Neural cell (in vitro differentiated cells): Measurements from ENCODE around the gene IFNGR2. TPM values are rescaled to one million over a fixed set of nuclear protein-coding genes. Genes with fewer than 3 reads are reported as not detected.

Experiments
- H2AFZ ChIP-seq: fragments of 200-600, 300-800 bp; sonication (generic), shearing (Covaris generic); 2 replicates; pipeline ENCODE4 v1.6.0; 2014; ENCODE audit warnings: low read depth, mild to moderate bottlenecking, antibody characterized with exemption, low read length, moderate library complexity
- H3F3A ChIP-seq: fragments of 200-600 bp; shearing (Covaris generic); 2 replicates; pipeline ENCODE4 v1.6.1; 2016; ENCODE audit warnings: mild to moderate bottlenecking, moderate library complexity, mixed read lengths, antibody characterized with exemption, low read length; ENCODE audit not compliant: insufficient read depth, poor library complexity, severe bottlenecking
- H3K27ac ChIP-seq: fragments of 200-600, 300-800 bp; sonication (generic), shearing (Covaris generic); 2 replicates; pipeline ENCODE4 v1.5.1; 2014; ENCODE audit warnings: mild to moderate bottlenecking, low read length, moderate library complexity
- H3K27me3 ChIP-seq: fragments of 300-800, 200-600 bp; sonication (generic), shearing (Covaris generic); 2 replicates; pipeline ENCODE4 v1.6.0; 2014; ENCODE audit warnings: mild to moderate bottlenecking, low read depth, low read length, moderate library complexity; ENCODE audit not compliant: insufficient read depth
- H3K36me3 ChIP-seq: fragments of 300-800, 200-600 bp; sonication (generic), shearing (Covaris generic); 2 replicates; pipeline ENCODE4 v1.5.1; 2014; ENCODE audit warnings: mild to moderate bottlenecking, antibody characterized with exemption, low read length, moderate library complexity; ENCODE audit not compliant: insufficient read depth
- H3K4me2 ChIP-seq: fragments of 300-800, 200-600 bp; sonication (generic), shearing (Covaris generic); 2 replicates; pipeline ENCODE4 v1.6.0; 2014; ENCODE audit warnings: mild to moderate bottlenecking, low read length
- H3K4me3 ChIP-seq: fragments of 300-800, 200-600 bp; sonication (generic), shearing (Covaris generic); 2 replicates; pipeline ENCODE4 v1.5.1; 2014; ENCODE audit warnings: mild to moderate bottlenecking, low read length, moderate library complexity
- H3K79me2 ChIP-seq: fragments of 200-600 bp; shearing (Covaris generic); replicated peaks from 2 replicates; pipeline ENCODE4 v1.6.0; 2014; ENCODE audit warnings: mild to moderate bottlenecking, low read length, moderate library complexity; ENCODE audit not compliant: insufficient read depth
- H3K9ac ChIP-seq: fragments of 300-800, 200-600 bp; sonication (generic), shearing (Covaris generic); 2 replicates; pipeline ENCODE4 v1.6.1; 2016; ENCODE audit warnings: mild to moderate bottlenecking, low read length, mixed read lengths
- H3K9me2 ChIP-seq: fragments of 200-600 bp; shearing (Covaris generic); 2 replicates; pipeline ENCODE4 v1.6.1; 2016; ENCODE audit warnings: mild to moderate bottlenecking, low read length, mixed read lengths; ENCODE audit not compliant: insufficient read depth
- H3K9me3 ChIP-seq: fragments of 200-600, 300-800 bp; sonication (generic), shearing (Covaris generic); 2 replicates; pipeline ENCODE4 v1.6.1; 2016; ENCODE audit warnings: mild to moderate bottlenecking, mixed run types, low read length, moderate library complexity, mixed read lengths
- H4K20me1 ChIP-seq: fragments of 200-600 bp; shearing (Covaris generic); 2 replicates; pipeline ENCODE4 v1.6.1; 2016; ENCODE audit warnings: mild to moderate bottlenecking, mixed run types; ENCODE audit not compliant: insufficient read depth
- CTCF ChIP-seq: fragments of 450-650 bp; IDR thresholded peaks from 2 replicates; pipeline ENCODE4 v1.5.1; 2014; ENCODE audit warnings: antibody characterized with exemption, mild to moderate bottlenecking, moderate library complexity; ENCODE audit not compliant: poor library complexity, severe bottlenecking
- EP300 ChIP-seq: fragments of 450-650 bp; conservative IDR thresholded peaks from 2 replicates; pipeline ENCODE4 v1.6.1; 2014; ENCODE audit warnings: antibody characterized with exemption, mild to moderate bottlenecking, moderate library complexity; ENCODE audit not compliant: poor library complexity, severe bottlenecking
- EZH2 ChIP-seq: fragments of 200-600, 300-800 bp; shearing (Covaris generic), sonication (generic); IDR thresholded peaks from 2 replicates; pipeline ENCODE4 v1.6.1; 2014; ENCODE audit warnings: antibody characterized with exemption, low read length, borderline replicate concordance, mild to moderate bottlenecking; ENCODE audit not compliant: insufficient read depth, poor library complexity, severe bottlenecking
- MXI1 ChIP-seq: fragments of 450-650 bp; conservative IDR thresholded peaks from 2 replicates; pipeline ENCODE4 v1.6.1; 2014; ENCODE audit warnings: antibody characterized with exemption, mild to moderate bottlenecking; ENCODE audit not compliant: poor library complexity, severe bottlenecking
- POLR2AphosphoS5 ChIP-seq: IDR thresholded peaks from 2 replicates; pipeline ENCODE4 v1.6.1; 2012
- RAD21 ChIP-seq: fragments of 450-650 bp; conservative IDR thresholded peaks from 2 replicates; pipeline ENCODE4 v1.6.1; 2014; ENCODE audit warnings: antibody characterized with exemption, mild to moderate bottlenecking, moderate library complexity
- SMC3 ChIP-seq: fragments of 450-650 bp; conservative IDR thresholded peaks from 2 replicates; pipeline ENCODE4 v1.6.1; 2014; ENCODE audit warnings: antibody characterized with exemption, mild to moderate bottlenecking, moderate library complexity; ENCODE audit not compliant: poor library complexity
- TAF1 ChIP-seq: IDR thresholded peaks from 2 replicates; pipeline ENCODE4 v1.6.1; 2012; ENCODE audit warnings: low read depth
- polyA plus RNA-seq: library from polyadenylated mRNA; depleted of rRNA; stranded (reverse); fragments of >200 nt; gene quantifications from 2 replicates; pipeline ENCODE4 v1.2.3, GENCODE V29; 2014
- TF ChIP-seq, protein P1 (sequence below): IDR thresholded peaks from 2 replicates; pipeline ENCODE4 v1.6.1; 2012; ENCODE audit warnings: borderline replicate concordance

The IFNGR2 gene
- polyA plus RNA-seq, 1 donor from 2014 or later = 57.2 TPM

DNA sequence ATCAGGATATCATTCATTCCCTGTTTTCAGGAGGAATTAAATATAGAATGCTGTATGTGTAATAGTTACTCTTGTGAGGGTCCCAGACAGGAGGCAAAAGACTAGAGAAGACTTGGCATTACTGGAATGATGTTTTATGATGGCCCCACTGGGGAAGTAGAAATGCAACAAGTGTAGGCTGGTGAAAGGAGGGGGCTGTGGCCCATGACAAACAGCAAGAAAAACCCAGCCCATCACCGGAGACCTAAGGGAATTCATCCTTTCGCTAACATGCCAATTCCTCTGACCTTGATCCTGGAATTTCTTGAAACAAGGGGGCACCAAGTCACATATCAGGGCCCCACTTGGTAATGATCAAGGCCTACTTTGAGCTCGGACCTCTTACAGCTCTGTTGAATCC lies 5.5 kb upstream of the IFNGR2 start:
- Histone ChIP-seq H3K4me2 (no peak overlapping the region), H3F3A (no peaks in the 10 kb centered on the region), H3K4me3 (no peak overlapping the region), H3K9ac (no peak overlapping the region), H4K20me1 (no peaks in the 10 kb centered on the region), H3K36me3 (no peaks in the 10 kb centered on the region), H3K9me2 (no peaks in the 10 kb centered on the region), H3K27ac (no peak overlapping the region), H3K9me3 (no peaks in the 10 kb centered on the region), H2AFZ (no peak overlapping the region), H3K79me2 (no peaks in the 10 kb centered on the region), H3K27me3 (no peaks in the 10 kb centered on the region)
- no peak for TF ChIP-seq RAD21
- TF ChIP-seq SMC3 = no peak
- no peak for TF ChIP-seq POLR2AphosphoS5
- TF ChIP-seq, protein P1, sequence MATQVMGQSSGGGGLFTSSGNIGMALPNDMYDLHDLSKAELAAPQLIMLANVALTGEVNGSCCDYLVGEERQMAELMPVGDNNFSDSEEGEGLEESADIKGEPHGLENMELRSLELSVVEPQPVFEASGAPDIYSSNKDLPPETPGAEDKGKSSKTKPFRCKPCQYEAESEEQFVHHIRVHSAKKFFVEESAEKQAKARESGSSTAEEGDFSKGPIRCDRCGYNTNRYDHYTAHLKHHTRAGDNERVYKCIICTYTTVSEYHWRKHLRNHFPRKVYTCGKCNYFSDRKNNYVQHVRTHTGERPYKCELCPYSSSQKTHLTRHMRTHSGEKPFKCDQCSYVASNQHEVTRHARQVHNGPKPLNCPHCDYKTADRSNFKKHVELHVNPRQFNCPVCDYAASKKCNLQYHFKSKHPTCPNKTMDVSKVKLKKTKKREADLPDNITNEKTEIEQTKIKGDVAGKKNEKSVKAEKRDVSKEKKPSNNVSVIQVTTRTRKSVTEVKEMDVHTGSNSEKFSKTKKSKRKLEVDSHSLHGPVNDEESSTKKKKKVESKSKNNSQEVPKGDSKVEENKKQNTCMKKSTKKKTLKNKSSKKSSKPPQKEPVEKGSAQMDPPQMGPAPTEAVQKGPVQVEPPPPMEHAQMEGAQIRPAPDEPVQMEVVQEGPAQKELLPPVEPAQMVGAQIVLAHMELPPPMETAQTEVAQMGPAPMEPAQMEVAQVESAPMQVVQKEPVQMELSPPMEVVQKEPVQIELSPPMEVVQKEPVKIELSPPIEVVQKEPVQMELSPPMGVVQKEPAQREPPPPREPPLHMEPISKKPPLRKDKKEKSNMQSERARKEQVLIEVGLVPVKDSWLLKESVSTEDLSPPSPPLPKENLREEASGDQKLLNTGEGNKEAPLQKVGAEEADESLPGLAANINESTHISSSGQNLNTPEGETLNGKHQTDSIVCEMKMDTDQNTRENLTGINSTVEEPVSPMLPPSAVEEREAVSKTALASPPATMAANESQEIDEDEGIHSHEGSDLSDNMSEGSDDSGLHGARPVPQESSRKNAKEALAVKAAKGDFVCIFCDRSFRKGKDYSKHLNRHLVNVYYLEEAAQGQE = no peak
- no peak for TF ChIP-seq TAF1

DNA sequence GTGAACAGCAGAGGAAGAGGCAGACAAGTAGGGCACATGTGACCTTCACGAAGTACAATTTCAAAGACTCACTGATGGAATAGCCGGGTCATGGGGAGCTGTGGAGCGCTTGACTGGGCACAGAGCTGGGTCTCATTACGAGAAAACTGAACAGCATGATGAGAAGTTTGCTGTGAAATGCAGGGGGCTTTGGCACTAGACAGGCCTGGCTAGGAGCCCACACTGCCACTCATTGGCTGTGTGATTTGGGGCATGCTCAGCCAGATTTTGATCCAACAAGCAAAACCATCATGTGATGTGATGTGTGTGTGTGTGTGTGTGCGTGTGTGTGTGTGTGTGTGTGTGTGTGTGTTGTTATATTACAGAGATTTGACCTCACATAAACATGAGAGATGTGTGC lies 4.9 kb upstream of the IFNGR2 start:
- Histone ChIP-seq H3K27me3 (no peaks in the 10 kb centered on the region), H3F3A (no peaks in the 10 kb centered on the region), H4K20me1 (no peaks in the 10 kb centered on the region), H2AFZ (no peak overlapping the region), H3K9me2 (no peaks in the 10 kb centered on the region), H3K36me3 (no peaks in the 10 kb centered on the region), H3K9ac (no peak overlapping the region), H3K9me3 (no peaks in the 10 kb centered on the region), H3K4me2 (no peak overlapping the region), H3K79me2 (no peaks in the 10 kb centered on the region), H3K4me3 (no peak overlapping the region), H3K27ac (no peak overlapping the region)
- TF ChIP-seq POLR2AphosphoS5 (no peak), CTCF (no peak), TAF1 (no peak), MXI1 (no peak), EZH2 (no peak), RAD21 (no peak), EP300 (no peak), SMC3 (no peak)
- TF ChIP-seq, protein P1 = no peak
